HEK293T (cell line): ENCODE measurements around the gene OR1D2.
"Not testable (repeated sequence)": the region's sequence is repeated elsewhere in the genome, so short reads cannot be mapped to it uniquely, and the experiment has no call there.

Source experiments
- FOXA1 ChIP-seq: fragments of 450-650 bp; IDR thresholded peaks from 2 replicates; pipeline ENCODE4 v1.6.1; 2016; ENCODE audit warnings: mild to moderate bottlenecking
- FOXK2 ChIP-seq: fragments of 450-650 bp; IDR thresholded peaks from 2 replicates; pipeline ENCODE4 v1.6.1; 2016; ENCODE audit warnings: mild to moderate bottlenecking
- FOXM1 ChIP-seq: fragments of 450-650 bp; IDR thresholded peaks from 2 replicates; pipeline ENCODE4 v1.6.1; 2017; ENCODE audit warnings: mild to moderate bottlenecking, borderline replicate concordance
- SP1 ChIP-seq: fragments of 450-650 bp; IDR thresholded peaks from 2 replicates; pipeline ENCODE4 v1.6.1; 2017

DNA sequence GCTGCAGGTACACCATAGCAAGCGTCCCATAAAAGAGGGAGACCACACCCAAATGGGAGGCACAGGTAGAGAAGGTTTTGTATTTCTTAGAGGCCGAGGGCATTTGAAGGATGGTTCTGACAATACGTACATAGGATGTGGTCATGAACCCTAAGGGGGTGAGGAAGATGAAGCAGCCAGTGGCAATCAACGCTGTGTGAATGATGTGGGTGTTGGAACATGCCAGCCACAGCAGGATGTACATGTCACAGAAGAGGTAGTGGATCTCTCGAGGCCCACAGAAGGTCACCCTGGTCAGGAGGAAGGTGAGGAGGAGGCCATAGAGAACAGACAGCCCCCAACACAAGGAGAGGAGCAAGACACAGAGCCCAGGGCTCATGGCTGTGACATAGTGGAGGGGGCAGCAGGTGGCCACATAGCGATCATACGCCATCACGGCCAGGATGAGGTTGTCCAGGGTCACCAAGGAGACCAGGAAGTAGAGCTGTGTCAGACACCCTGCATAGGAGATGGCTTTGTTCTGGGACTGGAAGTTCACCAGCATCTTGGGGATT, 41.3 kb downstream of the OR1D2 start:
- TF ChIP-seq FOXA1, SP1, FOXM1, FOXK2: not testable (repeated sequence)
